Activated CD8-positive, alpha-beta T cell treated with anti-CD3 and anti-CD28 coated beads, Interleukin-2, amount 10 ng/mL, durations not matched to agents 7 days and 5 days (primary cell): Measurements from ENCODE around the gene PLAGL2. TPM values are rescaled to one million over a fixed set of nuclear protein-coding genes. Genes with fewer than 3 reads are reported as not detected.
"Not testable (repeated sequence)": the region's sequence is repeated elsewhere in the genome, so short reads cannot be mapped to it uniquely, and the experiment has no call there.

ENCODE experiments used
- ATAC-seq: fragments of 150-1000 bp; cut with Tn5 transposase; one replicate; pipeline ENCODE4 v1.10.0; 2021; ENCODE audit warnings: moderate library complexity
- CTCF ChIA-PET: fragments of 350-600 bp; sonication (Branson Sonifier 250); formaldehyde crosslinking; loops from one replicate; lab custom pipeline; 2021; ENCODE audit warnings: antibody characterized with exemption; lab: Charles Lee
- POLR2A ChIA-PET: fragments of 350-600 bp; sonication (Branson Sonifier 250); formaldehyde crosslinking; loops from one replicate; lab custom pipeline; 2021; ENCODE audit warnings: antibody characterized with exemption; lab: Charles Lee
- DNase-seq: peaks from one replicate; pipeline ENCODE4 v3.0.0-alpha.2; 2020
- H3K27ac Mint-ChIP-seq: one replicate; pipeline ENCODE4 v1.8.0; 2021; ENCODE audit warnings: mild to moderate bottlenecking, mixed read lengths
- H3K27me3 Mint-ChIP-seq: one replicate; pipeline ENCODE4 v1.8.0; 2021; ENCODE audit warnings: low read depth, mixed read lengths
- H3K36me3 Mint-ChIP-seq: one replicate; pipeline ENCODE4 v1.8.0; 2021; ENCODE audit warnings: low read depth, mixed read lengths
- H3K4me1 Mint-ChIP-seq: one replicate; pipeline ENCODE4 v1.8.0; 2021; ENCODE audit warnings: low read depth, mixed read lengths
- H3K4me3 Mint-ChIP-seq: one replicate; pipeline ENCODE4 v1.8.0; 2021; ENCODE audit warnings: mild to moderate bottlenecking, mixed read lengths
- H3K9me3 Mint-ChIP-seq: one replicate; pipeline ENCODE4 v1.8.0; 2022; ENCODE audit warnings: mixed read lengths; ENCODE audit not compliant: insufficient read depth
- total RNA-seq, 2 experiments: library from RNA; stranded (reverse); gene quantifications; one replicate each; pipeline ENCODE4 v1.2.3, GENCODE V29; 2021

Gene PLAGL2
- 10 to 100 TPM; 21.9 to 22.9 TPM for total RNA-seq

- peaks cover 39% of the 10 kb centered on the region for H3K36me3 Mint-ChIP-seq
- H3K4me3 Mint-ChIP-seq = peak within 1 kb of the TSS; percentile 95
- ATAC-seq (peak; percentile 99), DNase-seq (peak; percentile 89)
- POLR2A ChIA-PET = no interaction called here
- peaks cover 79% of the 10 kb centered on the region for H3K4me1 Mint-ChIP-seq
- no peaks in the 10 kb centered on the region for H3K9me3 Mint-ChIP-seq
- CTCF ChIA-PET = no interaction called here
- no peaks in the 10 kb centered on the region for H3K27me3 Mint-ChIP-seq
- H3K27ac Mint-ChIP-seq = peak within 1 kb of the TSS; percentile 93
These were observed at the start of gene PLAGL2, which contains the start of gene POFUT1 for GRCh38 chr20:32207626-32208498. TSS of gene PLAGL2 (minus strand) at chr20:32207743. CDS start at chr20:32202178, 5,565 bp downstream. TSS of gene POFUT1 (plus strand) at chr20:32207880. CDS start at chr20:32207942, 62 bp downstream.

GRCh38 chr20:32252189-32252588 is 44.6 kb upstream of the PLAGL2 start:
- peaks cover 40% of the 10 kb centered on the region for H3K4me1 Mint-ChIP-seq

GRCh38 chr20:32251470-32251869 is 43.9 kb upstream of the PLAGL2 start:
- CTCF ChIA-PET = no interaction called here
- H3K36me3 Mint-ChIP-seq = peaks cover 6% of the 10 kb centered on the region
- ATAC-seq (no peak), DNase-seq (no peak)
- H3K4me1 Mint-ChIP-seq = peaks cover 32% of the 10 kb centered on the region
- no peak overlapping the region for H3K4me3 Mint-ChIP-seq
- H3K27me3 Mint-ChIP-seq = no peaks in the 10 kb centered on the region
- peaks cover 4% of the 10 kb centered on the region for H3K9me3 Mint-ChIP-seq
- H3K27ac Mint-ChIP-seq = peak overlapping the region; percentile 33
- POLR2A ChIA-PET = interaction anchor here (1.5 kb wide), 1 partner anchor 105 kb away, joined by 4 read pairs; no protein-coding TSS in a partner anchor

More at GRCh38 chr20:32252189-32252588, 44.6 kb upstream of the PLAGL2 start:
- peaks cover 4% of the 10 kb centered on the region for H3K9me3 Mint-ChIP-seq
- H3K4me3 Mint-ChIP-seq = no peak overlapping the region
- H3K27ac Mint-ChIP-seq = peak overlapping the region; percentile 27
- H3K27me3 Mint-ChIP-seq = no peaks in the 10 kb centered on the region
- ATAC-seq (peak; percentile 12), DNase-seq (peak; percentile 62)
- peaks cover 6% of the 10 kb centered on the region for H3K36me3 Mint-ChIP-seq
- ChIA-PET CTCF (interaction anchor here (1.5 kb wide), 1 partner anchor 24 kb away, joined by 3 read pairs; no protein-coding TSS in a partner anchor), POLR2A (interaction anchor here (0.7 to 1.5 kb wide), 2 partner anchors 33 to 104 kb away, joined by 4 read pairs; no protein-coding TSS in a partner anchor)

- Mint-ChIP-seq H3K36me3 (peaks cover 6% of the 10 kb centered on the region), H3K27me3 (no peaks in the 10 kb centered on the region), H3K9me3 (peaks cover 4% of the 10 kb centered on the region), H3K4me1 (peaks cover 30% of the 10 kb centered on the region), H3K27ac (peak overlapping the region; percentile 87), H3K4me3 (peak overlapping the region; percentile 4)
- ATAC-seq (peak; percentile 89), DNase-seq (peak; percentile 77)
- CTCF ChIA-PET = no interaction called here
- POLR2A ChIA-PET = interaction anchor here (1.0 kb wide), 1 partner anchor 13 kb away, joined by 3 read pairs; no protein-coding TSS in a partner anchor
These were observed 41.6 kb upstream of the PLAGL2 start for GRCh38 chr20:32249030-32249738.

GRCh38 chr20:32248043-32248442 is 40.5 kb upstream of the PLAGL2 start:
- Mint-ChIP-seq H3K36me3 (peaks cover 2% of the 10 kb centered on the region), H3K27me3 (no peaks in the 10 kb centered on the region), H3K4me3 (no peak overlapping the region), H3K4me1 (peaks cover 27% of the 10 kb centered on the region), H3K9me3 (peaks cover under 1% of the 10 kb centered on the region), H3K27ac (no peak overlapping the region)
- POLR2A ChIA-PET = interaction anchor here (1.0 kb wide), 1 partner anchor 12 kb away, joined by 3 read pairs; no protein-coding TSS in a partner anchor
- no peak for ATAC-seq
- CTCF ChIA-PET = interaction anchor here (0.7 kb wide), 1 partner anchor 16 kb away, joined by 3 read pairs; no protein-coding TSS in a partner anchor
- no peak for DNase-seq

GRCh38 chr20:32246208-32246607 is 38.7 kb upstream of the PLAGL2 start:
- peaks cover 13% of the 10 kb centered on the region for H3K4me1 Mint-ChIP-seq

GRCh38 chr20:32244959-32245358 is 37.4 kb upstream of the PLAGL2 start:
- H3K36me3 Mint-ChIP-seq = no peaks in the 10 kb centered on the region
- H3K9me3 Mint-ChIP-seq = no peaks in the 10 kb centered on the region
- no peak for ATAC-seq
- H3K4me3 Mint-ChIP-seq = no peak overlapping the region
- H3K27me3 Mint-ChIP-seq = no peaks in the 10 kb centered on the region
- no peak for DNase-seq
- CTCF ChIA-PET = no interaction called here
- peaks cover 11% of the 10 kb centered on the region for H3K4me1 Mint-ChIP-seq
- H3K27ac Mint-ChIP-seq = no peak overlapping the region
- POLR2A ChIA-PET = no interaction called here

More at GRCh38 chr20:32246208-32246607, 38.7 kb upstream of the PLAGL2 start:
- POLR2A ChIA-PET, H3K9me3 Mint-ChIP-seq, ATAC-seq, H3K36me3 Mint-ChIP-seq, H3K4me3 Mint-ChIP-seq, DNase-seq, H3K27me3 Mint-ChIP-seq, CTCF ChIA-PET: not testable (repeated sequence)
- H3K27ac Mint-ChIP-seq = peak overlapping the region; percentile 44

- POLR2A ChIA-PET = interaction anchor here (0.6 kb wide), 1 partner anchor 12 kb away, joined by 4 read pairs; no protein-coding TSS in a partner anchor
- no peaks in the 10 kb centered on the region for H3K27me3 Mint-ChIP-seq
- H3K36me3 Mint-ChIP-seq = no peaks in the 10 kb centered on the region
- DNase-seq = no peak
- H3K27ac Mint-ChIP-seq = no peak overlapping the region
- H3K9me3 Mint-ChIP-seq = no peaks in the 10 kb centered on the region
- CTCF ChIA-PET = interaction anchor here (1.1 kb wide), 1 partner anchor 41 kb away, joined by 3 read pairs; no protein-coding TSS in a partner anchor
- H3K4me1 Mint-ChIP-seq = peaks cover 7% of the 10 kb centered on the region
- ATAC-seq = no peak
- H3K4me3 Mint-ChIP-seq = no peak overlapping the region
These were observed 36.7 kb upstream of the PLAGL2 start for GRCh38 chr20:32244150-32244823.

- Mint-ChIP-seq H3K36me3 (no peaks in the 10 kb centered on the region), H3K27me3 (no peaks in the 10 kb centered on the region), H3K27ac (no peak overlapping the region), H3K4me3 (no peak overlapping the region), H3K9me3 (no peaks in the 10 kb centered on the region), H3K4me1 (peaks cover 3% of the 10 kb centered on the region)
- DNase-seq (no peak), ATAC-seq (no peak)
- POLR2A ChIA-PET = interaction anchor here (0.9 kb wide), 1 partner anchor 126 kb away, joined by 3 read pairs; no protein-coding TSS in a partner anchor
- CTCF ChIA-PET = no interaction called here
These were observed 34.3 kb upstream of the PLAGL2 start for GRCh38 chr20:32241807-32242206.

GRCh38 chr20:32240205-32240604 is 32.7 kb upstream of the PLAGL2 start:
- no peak for ATAC-seq

More at GRCh38 chr20:32240205-32240604, 32.7 kb upstream of the PLAGL2 start:
- CTCF ChIA-PET = interaction anchor here (0.6 kb wide), 1 partner anchor 969 kb away, joined by 3 read pairs; no protein-coding TSS in a partner anchor
- no peak for DNase-seq
- Mint-ChIP-seq H3K27me3 (no peaks in the 10 kb centered on the region), H3K4me3 (no peak overlapping the region), H3K4me1 (peaks cover 3% of the 10 kb centered on the region), H3K9me3 (no peaks in the 10 kb centered on the region), H3K27ac (no peak overlapping the region), H3K36me3 (peaks cover 7% of the 10 kb centered on the region)
- POLR2A ChIA-PET = interaction anchor here (0.6 kb wide), 1 partner anchor 106 kb away, joined by 4 read pairs; no protein-coding TSS in a partner anchor
